Measurements from ENCODE around the gene AAR2.

Gene AAR2

GRCh38 chr20:36218380-36219064, 17.8 kb upstream of the AAR2 start:
- no peak for DNase-seq (ENCODE audit: low read depth in 2 of 2)

- no peak for DNase-seq (ENCODE audit: low read depth in 2 of 2)
These were observed 16.5 kb upstream of the AAR2 start for GRCh38 chr20:36219671-36220220.

- DNase-seq (ENCODE audit: low read depth in 2 of 2) = no peak
These were observed 10.6 kb upstream of the AAR2 start for GRCh38 chr20:36225666-36226065.

- no peak for DNase-seq (ENCODE audit: low read depth in 2 of 2)
These were observed 7.5 kb upstream of the AAR2 start for GRCh38 chr20:36228770-36229169.

GRCh38 chr20:36230019-36230418, 6.3 kb upstream of the AAR2 start:
- DNase-seq (ENCODE audit: low read depth in 2 of 2) = no peak

- DNase-seq (ENCODE audit: low read depth in 2 of 2) = no peak
These were observed 4.9 kb upstream of the AAR2 start for GRCh38 chr20:36231331-36231730.

- DNase-seq (ENCODE audit: low read depth in 2 of 2) = no peak
These were observed 1.4 kb upstream of the AAR2 start for GRCh38 chr20:36234771-36235320.

- no peak for DNase-seq (ENCODE audit: low read depth in 2 of 2)
These were observed 476 bp downstream of the AAR2 start for GRCh38 chr20:36236786-36237121.

- DNase-seq (ENCODE audit: low read depth in 2 of 2) = no peak
These were observed 1.2 kb downstream of the AAR2 start for GRCh38 chr20:36237477-36237876.

- no peak for DNase-seq (ENCODE audit: low read depth in 2 of 2)
These were observed 1.9 kb downstream of the AAR2 start for GRCh38 chr20:36238153-36238552.

- DNase-seq (ENCODE audit: low read depth in 2 of 2) = no peak
These were observed 2.5 kb downstream of the AAR2 start for GRCh38 chr20:36238760-36239159.

- DNase-seq (ENCODE audit: low read depth in 2 of 2) = no peak
These were observed 3.8 kb downstream of the AAR2 start for GRCh38 chr20:36240076-36240475.

- no peak for DNase-seq (ENCODE audit: low read depth in 2 of 2)
These were observed 5.4 kb downstream of the AAR2 start for GRCh38 chr20:36241678-36242077.

- no peak for DNase-seq (ENCODE audit: low read depth in 2 of 2)
These were observed 7.4 kb downstream of the AAR2 start for GRCh38 chr20:36243726-36244125.

GRCh38 chr20:36246401-36246800, 10.1 kb downstream of the AAR2 start:
- DNase-seq (ENCODE audit: low read depth in 2 of 2) = no peak

GRCh38 chr20:36248836-36249235, 12.6 kb downstream of the AAR2 start:
- no peak for DNase-seq (ENCODE audit: low read depth in 2 of 2)

- DNase-seq (ENCODE audit: low read depth in 2 of 2) = no peak
These were observed 13.2 kb downstream of the AAR2 start for GRCh38 chr20:36249450-36249849.

GRCh38 chr20:36251426-36251825, 15.1 kb downstream of the AAR2 start:
- DNase-seq (ENCODE audit: low read depth in 2 of 2) = no peak

GRCh38 chr20:36252511-36252910, 16.2 kb downstream of the AAR2 start:
- no peak for DNase-seq (ENCODE audit: low read depth in 2 of 2)

- DNase-seq (ENCODE audit: low read depth in 2 of 2) = no peak
These were observed 16.8 kb downstream of the AAR2 start for GRCh38 chr20:36253036-36253435.

- no peak for DNase-seq (ENCODE audit: low read depth in 2 of 2)
These were observed 17.8 kb downstream of the AAR2 start for GRCh38 chr20:36254076-36254475.

GRCh38 chr20:36255445-36255844, 19.2 kb downstream of the AAR2 start:
- no peak for DNase-seq (ENCODE audit: low read depth in 2 of 2)

- no peak for DNase-seq (ENCODE audit: low read depth in 2 of 2)
These were observed 23.1 kb downstream of the AAR2 start for GRCh38 chr20:36259177-36260061.
